Right lobe of liver (tissue), 4 donors: Measurements from ENCODE around the gene ABCA9.
A peak's percentile ranks its signal among the peaks of the same experiment; 100 is the strongest.

Experiments used
- POLR2A ChIP-seq: fragments of 450-650 bp; IDR thresholded peaks from one replicate; pipeline ENCODE4 v1.6.1; 2017; ENCODE audit warnings: antibody characterized with exemption, mild to moderate bottlenecking
- TF ChIP-seq, protein P1 (sequence below), 4 donors: fragments of 200-600 bp in 3 of 4; fragments of 450-650 bp in 1 of 4; IDR thresholded peaks; one replicate each; pipeline versions ENCODE4 v1.5.1 to v1.8.0; 2016 to 2022; ENCODE audit warnings: antibody characterized with exemption in 4 of 4, mild to moderate bottlenecking in 2 of 4
- donor health status: DM: no; HTN: no; CAD: no.
- donor health status: DM: no; HTN: no; CAD: no.
- donor health status: DM: no; HTN: yes; CAD: no.

GRCh38 chr17:68972119-68972704 is 88.5 kb downstream of the ABCA9 start:
- TF ChIP-seq, protein P1, sequence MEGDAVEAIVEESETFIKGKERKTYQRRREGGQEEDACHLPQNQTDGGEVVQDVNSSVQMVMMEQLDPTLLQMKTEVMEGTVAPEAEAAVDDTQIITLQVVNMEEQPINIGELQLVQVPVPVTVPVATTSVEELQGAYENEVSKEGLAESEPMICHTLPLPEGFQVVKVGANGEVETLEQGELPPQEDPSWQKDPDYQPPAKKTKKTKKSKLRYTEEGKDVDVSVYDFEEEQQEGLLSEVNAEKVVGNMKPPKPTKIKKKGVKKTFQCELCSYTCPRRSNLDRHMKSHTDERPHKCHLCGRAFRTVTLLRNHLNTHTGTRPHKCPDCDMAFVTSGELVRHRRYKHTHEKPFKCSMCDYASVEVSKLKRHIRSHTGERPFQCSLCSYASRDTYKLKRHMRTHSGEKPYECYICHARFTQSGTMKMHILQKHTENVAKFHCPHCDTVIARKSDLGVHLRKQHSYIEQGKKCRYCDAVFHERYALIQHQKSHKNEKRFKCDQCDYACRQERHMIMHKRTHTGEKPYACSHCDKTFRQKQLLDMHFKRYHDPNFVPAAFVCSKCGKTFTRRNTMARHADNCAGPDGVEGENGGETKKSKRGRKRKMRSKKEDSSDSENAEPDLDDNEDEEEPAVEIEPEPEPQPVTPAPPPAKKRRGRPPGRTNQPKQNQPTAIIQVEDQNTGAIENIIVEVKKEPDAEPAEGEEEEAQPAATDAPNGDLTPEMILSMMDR (IDR thresholded peaks at IDR 0.05), result peak; percentile 69 to 82 (median 76)
- no peak for TF ChIP-seq POLR2A
